NCI-H2196 (cell line): ENCODE measurements around the gene TADA3.

Source experiments
- DNase-seq: peaks from one replicate; lab custom pipeline; 2025; ENCODE audit not compliant: unreplicated experiment; lab: John Stamatoyannopoulos, UW

TADA3 gene

DNA sequence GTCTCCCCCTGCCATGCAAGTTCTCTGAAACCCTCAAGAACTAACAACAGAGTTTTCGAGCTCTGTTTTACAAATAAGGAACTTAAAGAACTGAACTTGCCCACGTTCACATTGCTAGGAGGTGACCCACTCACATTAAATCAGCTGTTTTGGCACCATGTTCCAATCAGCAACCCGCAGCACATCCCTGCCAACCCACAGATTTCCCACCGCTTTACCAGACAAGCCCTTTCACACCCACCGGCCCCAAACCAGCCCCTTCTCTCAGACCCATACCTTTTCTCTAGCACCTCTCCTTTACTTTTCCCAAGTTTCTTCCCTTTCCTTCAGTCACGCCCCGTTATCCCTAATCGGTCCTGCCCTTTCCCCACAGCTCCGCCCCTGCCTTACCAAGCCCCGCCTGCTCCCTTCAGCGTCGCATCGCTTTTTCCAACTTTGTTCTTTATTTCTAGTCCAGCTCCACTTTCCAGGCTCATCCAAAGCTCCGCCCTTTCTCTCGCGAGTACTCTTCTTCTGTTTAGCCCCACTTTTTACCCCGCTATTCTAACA is 61.5 kb downstream of the TADA3 start:
- DNase-seq, result no peak
